GM21447 (cell line): ENCODE measurements around the gene KCNIP1.

Source experiments
- ATAC-seq: cut with Tn5 transposase; IDR thresholded peaks from one replicate; pipeline ENCODE4 v1.9.1; 2021; ENCODE audit not compliant: unreplicated experiment

KCNIP1 gene

DNA sequence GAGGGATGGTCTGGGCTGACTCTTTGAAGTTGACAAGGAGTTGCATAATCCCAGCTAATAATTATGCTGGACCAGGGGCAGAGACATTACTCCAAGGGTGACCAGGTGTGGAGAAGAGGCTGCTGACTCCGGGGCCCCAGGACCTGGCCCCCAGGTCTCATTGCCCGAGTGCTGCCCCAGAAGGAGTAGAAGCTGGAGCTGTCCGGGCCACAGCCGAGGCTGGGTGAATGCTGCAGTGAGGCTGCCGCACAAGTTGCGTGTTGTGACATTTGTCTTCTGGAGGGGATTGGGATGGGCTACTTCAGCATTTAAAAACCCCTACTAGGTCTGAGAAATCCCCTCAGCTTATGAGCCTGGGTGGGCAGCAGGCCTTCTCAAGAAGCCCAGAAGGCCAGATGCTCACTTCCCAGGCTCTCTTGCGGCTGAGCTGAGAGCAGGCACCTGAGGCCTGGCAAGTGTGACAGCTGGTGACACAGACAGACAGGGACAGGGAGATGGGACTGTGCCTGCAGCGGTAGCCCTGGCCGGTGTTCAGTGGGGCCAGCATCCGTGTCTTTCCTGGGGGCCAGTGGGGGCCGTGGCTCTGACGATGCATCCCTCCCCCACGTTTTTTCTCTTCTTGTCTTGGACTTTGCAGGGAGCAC lies 122.8 kb downstream of the KCNIP1 start:
- no peak for ATAC-seq

DNA sequence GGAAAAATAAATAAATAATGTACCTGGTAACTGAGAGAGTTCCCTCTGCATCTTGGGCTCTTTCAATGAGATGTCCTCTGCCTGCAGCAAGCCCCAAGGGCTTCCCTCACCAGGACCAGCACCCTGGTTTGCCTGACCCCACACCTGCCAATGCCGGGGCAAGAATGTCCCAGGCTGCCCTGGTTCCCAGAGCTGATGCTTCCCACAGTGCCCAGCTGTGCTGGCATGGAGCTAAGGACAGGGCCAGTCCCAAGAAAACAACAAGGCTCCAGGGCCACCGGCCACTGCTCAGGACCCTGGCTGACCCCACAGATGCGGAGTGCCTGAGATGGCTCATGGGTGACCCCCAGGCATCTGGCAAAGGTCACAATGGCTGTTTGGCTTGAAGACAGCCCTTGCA lies 123.5 kb downstream of the KCNIP1 start:
- no peak for ATAC-seq

DNA sequence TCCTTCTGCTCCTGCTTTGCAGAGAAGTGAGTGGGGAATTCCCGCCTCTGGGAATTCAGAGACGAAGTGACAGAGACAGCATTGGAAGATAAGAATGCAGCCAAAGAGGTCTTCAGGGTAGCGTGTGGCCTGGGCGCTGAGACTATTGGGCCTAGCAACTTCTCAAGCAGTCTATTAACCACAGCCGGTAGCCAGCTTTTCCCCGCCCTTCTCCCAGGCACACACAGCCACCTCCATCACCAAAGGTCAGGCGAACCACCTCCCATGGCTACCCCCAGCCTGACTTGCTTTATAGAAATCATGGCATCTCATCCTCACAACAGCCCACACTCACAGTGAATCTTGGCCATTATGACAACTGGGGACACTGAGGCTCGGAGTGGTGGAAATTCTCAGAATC lies 124.2 kb downstream of the KCNIP1 start:
- ATAC-seq, result no peak

DNA sequence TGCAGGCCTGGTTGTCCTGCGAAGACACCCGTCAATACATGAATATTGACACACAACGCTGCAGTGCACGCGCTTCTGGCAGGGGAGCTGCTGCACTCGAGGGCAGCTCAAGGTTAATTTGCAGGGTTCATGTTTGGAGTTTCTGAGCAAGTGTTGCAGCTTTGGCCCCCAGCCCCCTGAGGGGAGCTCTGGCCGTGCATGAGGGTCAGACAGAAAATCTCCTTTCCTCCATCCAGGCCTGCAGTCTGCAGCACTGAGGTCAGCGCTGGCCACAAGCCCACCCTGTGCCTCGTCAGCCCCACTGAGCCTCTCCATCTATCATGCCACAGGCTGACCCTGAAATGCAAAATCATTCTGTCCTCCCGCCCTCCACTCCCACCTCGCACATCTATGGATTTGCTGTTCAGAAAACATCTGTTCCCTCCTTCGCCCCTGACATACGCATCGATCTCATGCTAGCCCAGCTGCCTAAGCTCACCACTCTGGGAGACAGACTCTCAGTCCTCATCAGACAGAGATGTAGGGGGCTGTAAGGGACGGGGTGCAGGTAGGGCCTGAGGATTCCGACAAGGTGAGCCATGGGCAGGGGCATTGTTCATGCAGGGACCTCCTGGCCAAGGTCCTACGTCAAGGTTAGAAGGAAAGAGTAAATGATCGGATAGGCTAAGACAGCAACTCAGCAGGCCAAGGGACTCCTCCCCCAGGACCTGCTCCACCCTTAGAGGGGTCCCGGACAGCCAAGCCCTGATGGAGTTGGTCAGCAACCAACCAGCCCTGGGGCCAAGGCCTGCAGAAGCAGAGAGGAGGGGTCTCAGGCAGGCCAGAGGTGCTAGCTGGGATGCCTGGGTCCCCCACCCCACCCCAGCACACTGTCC lies 125.1 kb downstream of the KCNIP1 start:
- no peak for ATAC-seq

DNA sequence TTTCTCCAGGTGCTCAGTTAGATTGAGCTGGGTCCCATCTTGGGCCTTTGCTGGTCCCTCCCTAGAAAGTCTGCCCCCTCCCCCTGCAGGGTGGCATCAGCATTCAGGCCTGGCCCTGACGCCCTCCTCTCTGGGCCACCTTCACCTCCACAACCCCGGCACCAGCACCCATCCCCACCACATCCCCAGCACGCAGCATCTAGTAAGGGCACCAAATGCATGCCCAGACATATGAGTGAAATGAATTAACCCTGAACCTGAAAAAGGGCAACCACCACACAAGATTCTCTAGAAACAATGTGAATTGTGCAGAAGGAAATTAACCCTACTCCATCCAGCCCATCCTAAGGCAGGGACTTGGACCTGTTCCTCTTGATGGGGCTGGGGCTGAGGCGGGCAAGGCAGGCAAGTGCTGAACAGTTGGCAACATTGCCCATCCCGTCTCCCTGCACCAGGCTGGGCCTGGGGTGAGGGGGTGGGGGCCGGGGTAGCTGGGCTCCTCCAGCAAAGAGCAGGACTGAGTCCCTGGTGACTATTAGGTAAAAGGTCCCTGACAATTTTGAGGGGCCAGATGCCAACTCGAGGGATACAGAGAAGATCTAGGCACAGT lies 125.9 kb downstream of the KCNIP1 start:
- ATAC-seq, result no peak

DNA sequence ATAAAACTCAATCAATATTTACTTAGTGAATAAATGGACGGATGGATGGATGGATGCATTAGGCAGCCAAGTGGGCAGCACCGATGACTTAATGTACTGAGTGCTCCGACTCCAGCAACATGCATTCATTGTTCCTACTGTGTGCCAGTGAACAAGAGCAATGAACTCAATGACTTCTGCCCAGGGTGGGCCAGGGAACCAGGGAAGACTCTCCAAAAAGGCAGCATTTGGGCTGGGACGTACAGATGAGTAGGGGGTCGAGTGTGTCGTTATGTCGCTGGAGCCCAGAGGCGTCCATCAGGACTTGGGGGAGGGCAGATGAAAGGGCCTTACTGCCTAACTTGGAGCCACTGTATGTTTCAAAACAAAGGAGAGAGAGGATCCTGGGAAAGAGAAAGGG lies 126.4 kb downstream of the KCNIP1 start:
- no peak for ATAC-seq

DNA sequence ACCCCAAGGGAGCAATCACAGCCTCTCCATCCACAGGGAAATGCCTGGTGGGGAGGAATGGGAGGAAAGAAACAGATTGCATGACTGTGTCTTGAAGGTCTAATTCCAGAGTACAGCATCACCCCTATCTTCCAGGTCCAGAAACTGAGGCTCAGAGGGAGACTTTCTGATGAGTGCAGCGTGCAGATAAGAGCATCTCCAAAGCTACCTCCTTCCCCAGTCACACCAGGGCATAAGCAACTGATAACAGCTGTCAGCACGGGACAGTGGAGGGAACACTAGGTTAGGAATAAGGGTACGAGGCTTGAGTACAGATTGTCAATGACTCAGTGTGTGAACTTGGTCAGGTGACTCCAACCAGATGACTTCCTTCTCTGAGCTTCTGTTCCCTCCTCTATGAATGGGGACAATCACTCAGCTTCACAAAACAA lies 126.9 kb downstream of the KCNIP1 start:
- no peak for ATAC-seq

DNA sequence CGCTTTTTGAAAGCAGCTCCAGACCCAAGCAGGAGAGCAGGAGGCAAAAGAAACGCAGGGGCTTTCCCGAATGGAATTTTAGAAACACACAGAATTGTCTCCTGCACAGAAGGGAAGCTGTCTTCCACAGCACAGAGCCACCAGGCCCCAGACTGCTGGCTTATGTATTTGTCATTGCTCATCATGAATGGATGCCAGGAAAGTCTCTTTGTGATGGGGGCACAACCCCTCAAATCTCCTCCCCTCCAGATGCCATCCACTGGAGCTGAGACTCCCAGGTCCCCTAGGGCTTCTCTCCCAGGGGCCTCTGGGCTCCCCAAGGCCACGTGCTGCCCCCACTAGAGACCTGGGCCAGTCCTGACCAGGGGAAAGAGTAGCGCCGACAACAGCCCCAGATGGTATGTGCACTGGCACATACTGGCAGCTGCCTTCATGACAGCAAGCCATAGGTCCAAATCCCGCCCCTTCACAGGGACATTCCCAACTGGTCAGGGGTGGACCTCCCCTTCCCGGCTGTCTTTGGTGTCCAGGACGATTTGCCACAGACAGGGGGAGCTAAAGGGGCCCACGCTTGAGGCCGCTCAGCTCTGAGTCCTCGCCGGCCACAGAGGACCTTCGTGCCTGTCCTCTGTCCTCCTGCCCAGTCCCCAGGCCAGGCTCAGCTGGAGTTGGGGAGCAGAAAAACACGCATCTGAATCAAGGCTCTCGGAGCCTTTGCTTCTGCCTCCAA lies 127.8 kb downstream of the KCNIP1 start:
- no peak for ATAC-seq

DNA sequence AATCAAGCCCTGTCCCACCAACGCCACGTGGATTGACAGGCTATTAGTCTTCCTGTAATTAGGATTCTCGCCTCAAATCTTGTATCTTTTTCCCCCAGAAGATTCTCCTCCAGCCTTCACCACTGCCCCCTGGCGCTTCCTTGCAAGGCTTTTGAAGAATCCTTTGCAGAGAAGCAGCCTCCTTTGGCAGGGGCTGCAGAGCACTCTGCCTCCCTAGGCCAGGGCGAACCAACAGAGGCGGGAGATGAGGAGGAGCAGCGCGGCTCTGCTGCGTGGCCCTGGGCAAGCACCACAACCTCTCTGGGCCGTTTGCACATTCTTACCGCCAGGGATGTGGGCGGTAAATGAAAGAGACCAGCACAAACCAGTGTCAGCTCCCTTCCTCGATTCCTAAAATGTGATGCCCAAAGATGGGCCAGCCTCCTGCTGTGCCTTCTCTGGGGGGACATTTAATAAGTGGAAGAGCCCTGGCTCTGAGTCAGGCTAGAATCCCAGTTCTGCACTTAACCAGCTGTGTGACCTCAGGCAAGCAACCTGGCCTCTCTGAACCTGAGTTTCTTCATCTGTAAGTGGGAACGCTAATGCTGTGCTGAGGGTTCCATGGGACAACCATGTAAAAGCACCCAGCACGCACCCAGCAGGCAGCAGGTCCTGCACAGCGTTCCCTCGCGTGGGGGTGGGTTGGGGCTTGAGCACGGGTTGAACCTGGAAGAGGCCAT lies 128.6 kb downstream of the KCNIP1 start:
- ATAC-seq, result no peak

DNA sequence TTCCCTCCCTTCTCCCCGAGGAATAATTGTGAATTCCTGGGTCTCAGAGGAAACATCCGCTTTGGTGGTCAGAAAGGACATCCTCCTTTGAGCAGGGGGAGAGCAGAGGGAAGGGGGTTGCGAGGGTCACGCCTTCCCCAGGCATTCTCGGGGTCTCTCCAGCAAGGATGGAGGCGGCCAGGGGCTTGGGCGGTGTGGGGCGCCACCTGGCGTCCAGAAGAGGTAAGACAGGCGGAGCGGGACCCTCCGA lies 129.1 kb downstream of the KCNIP1 start:
- peak; percentile 65 for ATAC-seq

DNA sequence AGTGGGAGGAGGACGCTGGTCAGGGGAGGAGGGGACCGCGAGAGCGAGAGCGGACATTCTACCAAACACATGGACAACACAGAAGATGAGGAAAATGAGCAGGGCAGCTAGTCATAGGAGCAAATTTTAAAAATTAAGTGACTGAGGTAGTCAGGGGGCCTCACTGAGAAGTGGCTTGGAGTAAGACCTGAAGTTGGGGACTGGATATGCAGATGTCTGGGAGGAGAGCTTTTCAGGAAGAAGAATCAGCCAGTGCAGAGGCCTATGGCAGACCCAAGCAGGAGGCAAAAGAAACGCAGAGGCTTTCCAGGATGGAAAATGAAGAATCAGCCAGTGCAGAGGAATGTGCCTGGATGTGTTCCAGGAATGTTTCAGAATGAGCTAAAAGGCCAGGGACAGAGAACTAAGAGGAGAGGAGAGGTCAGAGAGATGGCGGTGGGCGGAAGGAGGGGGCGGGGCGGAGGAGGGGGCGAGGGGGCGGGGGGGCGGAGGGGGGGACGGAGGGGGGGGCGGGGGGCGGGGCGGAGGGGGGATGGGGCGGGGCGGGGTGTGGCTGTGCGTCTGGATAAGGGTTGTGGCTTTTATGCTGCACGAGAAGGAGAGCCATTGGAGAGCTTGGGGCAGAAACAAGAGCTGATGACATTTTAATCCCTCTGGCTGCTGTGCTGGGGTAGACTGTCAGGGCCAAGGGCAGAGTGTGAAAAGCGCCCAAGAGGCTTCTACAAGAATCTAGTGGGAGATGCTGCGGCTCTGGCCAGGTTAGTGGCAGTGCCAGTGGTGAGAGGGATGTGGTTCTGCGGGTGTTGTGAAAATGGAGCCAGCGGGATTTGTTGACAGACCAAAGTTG lies 129.6 kb downstream of the KCNIP1 start:
- ATAC-seq, result peak; percentile 15

DNA sequence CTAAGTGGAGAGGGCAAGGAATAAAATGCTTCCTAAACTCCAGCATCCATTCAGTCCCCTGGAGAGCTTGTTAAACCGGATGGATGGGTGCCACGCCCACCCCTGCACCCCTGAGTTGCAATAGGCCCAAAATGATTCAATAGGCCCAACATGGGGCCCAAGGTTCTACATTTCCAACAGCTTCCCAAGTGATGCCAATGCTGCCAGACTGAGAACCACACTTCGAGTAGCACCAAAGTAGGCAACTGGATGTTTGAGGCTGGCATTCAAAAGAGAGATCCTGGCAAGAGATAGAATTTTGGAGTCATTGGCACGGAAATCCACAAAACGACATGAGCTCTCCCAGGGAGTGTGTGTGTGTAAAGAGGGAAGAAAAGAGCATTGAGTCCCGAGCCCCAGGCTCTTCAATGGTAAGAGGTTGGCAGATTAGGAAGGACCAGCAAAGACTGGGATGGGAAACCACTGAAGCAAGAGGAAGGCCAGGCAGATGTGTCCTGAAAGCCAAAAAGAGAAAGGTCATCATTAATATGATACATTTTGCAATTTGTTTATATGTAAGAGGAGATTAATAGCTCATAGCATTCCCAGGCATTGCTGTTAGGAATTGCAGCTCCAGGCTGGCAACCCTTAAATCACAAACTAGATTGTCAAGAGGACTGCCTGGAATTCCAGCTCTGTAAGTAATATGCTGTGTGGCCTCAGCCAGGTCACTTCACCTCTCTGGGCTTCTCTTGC lies 130.6 kb downstream of the KCNIP1 start:
- no peak for ATAC-seq

DNA sequence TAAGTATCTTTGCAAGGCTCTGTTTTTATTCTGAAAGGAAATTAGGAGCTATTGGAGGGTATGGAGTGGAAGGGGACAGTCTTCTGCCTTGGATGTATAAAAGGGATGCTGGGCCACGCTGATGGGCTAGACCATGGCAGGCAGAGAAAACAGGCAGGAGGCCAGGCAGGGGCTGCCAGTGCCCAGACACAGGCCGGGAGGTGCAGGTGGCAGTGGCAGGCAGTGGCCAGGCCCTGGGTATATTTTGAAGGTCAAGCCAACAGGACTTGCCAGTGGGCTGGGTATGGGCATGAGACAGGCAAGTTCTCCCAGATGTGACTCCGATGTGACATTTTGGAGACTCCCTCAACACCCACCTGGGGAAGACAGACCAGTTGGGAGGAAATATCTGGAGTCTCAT lies 131.9 kb downstream of the KCNIP1 start:
- ATAC-seq, result no peak

DNA sequence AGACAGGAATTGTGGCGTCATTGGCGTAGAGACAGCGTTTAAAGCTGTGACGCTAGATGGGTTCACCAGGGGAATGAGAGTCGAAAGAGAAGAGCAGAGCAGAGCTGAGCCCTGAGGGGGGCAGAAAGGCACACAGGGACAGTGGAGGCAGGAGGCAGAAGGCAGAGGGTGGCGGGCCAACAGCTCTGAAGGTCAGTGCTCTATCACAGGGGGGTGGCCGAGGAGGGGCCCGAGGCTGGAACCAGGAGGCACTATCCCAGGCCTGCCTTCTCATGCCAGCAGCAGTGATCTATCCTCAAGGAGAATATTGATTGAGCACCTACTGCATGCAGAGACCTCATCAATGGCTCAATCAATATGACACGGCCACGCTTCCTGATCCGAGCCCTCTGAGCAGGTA lies 132.4 kb downstream of the KCNIP1 start:
- ATAC-seq, result no peak

DNA sequence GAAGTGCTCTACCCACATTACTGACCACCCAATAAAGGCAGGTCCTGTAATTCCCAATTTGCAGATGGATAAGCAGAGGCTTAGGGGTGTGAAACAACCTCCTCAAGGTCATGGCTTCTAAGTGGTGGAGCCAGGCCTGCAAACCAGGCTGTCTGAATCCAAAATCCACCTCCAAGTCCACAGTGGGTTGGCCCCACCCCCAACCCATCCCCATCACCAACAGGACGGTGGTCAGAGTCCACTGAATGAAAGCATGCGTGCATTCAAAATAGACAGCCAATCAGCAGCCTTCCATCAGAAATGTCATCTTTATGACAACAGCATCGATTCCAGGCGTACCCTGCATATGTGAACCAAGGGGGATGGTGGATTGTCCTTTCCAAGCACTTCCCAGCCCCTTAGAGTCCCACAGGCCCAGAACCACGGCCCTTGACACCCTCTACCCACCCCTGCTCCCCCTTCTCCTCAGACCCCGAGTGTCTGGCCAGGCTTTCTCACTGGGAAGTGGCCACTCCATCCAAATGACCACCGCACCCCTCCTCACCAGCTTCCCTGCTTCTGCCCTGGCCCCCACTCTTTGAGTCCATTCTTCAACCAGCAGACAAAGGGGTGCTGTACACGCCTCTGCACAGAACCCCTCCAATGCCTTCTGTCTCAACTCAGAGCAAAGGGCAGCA lies 133.1 kb downstream of the KCNIP1 start:
- no peak for ATAC-seq

DNA sequence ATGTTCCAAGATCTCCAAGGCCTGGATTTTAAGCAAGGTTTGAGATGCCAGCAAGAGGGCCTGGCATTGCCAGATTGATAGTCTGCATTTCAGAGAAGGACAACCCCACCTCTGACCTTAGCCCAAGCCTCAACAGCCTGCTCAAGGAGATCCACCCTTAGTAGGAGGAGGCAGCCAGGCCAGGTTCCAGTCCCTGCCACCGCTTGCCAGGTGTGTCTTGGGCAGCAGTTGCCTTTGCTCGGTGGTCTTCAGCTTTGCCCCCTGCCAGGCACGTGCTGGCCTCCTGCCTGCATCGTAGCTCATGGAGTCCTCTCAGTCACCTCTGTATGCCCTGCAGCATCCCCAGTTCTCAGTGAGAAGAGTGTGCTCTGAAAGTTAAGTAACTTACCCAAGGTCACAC lies 134.2 kb downstream of the KCNIP1 start:
- ATAC-seq, result no peak

DNA sequence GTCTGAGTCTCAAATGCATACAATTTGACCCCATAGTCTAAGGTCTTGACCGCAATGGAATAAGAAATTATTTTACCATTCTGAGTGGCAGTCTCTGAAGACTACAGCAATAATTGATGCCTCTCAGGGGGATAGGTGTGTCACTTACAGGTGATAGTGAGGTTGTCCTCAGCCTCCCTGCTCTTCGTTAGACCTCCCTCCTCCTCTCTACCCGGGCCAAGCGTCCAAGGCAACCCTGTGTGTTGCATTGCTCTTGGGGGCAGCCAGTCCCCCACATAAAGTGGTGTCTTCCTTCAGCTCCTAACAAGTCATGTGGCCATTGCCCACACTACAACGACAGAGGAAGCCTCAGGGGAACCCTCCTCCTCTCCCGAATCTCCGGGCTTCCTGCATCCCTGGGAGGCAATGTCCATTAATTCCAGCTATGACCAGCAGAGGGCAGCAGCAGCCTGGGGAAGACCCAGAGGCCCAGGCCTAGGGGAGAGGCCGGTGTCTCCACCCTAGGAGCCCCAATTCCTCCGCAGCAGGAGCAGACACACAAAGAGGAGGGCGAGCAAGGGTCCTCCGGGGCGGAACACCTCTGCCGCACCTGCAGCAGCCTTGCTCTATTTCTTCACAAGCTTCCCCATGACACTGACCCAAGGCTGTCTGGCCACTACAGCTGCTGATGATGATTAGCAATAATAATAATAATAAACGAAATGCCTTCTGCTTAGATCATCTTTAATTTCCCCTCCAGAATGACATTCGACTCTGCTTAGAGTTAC lies 134.8 kb downstream of the KCNIP1 start:
- ATAC-seq, result peak; percentile 60

DNA sequence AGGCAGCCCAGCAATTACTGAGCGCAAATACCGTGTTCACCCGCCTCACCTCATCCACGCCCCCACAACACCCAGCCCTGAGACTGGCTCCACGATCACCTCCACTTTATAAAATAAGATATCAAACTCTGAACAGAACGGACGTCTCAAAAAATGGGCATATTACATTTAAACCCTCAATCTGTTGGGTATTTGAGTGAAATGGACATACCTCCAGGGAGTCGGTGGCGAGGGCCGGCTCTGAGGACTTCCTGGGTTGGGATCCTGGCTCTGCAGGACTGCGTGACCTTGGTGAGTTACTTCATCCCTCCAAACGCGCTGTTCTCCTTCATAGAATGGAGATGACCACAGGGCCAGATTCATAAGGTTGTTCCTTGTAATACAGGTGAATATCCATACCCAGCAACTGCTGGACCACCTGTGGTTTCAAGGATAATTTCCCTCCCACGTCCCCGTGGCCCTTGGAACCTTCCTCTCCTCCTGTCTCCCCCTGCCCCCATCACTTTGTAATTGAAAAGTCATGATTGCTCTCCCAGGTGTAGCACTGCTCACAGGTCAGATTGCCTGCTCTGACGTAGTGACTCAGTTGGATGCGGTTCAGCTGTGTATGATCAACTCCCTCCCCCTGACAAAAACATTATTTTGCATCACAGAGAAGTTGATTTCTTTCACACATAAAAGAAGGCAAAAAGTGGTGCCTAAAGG lies 135.6 kb downstream of the KCNIP1 start:
- ATAC-seq, result no peak
